Neural cell (in vitro differentiated cells): ENCODE results near the gene SULT1C2. TPM values are rescaled to one million over a fixed set of nuclear protein-coding genes. Genes with fewer than 3 reads are reported as not detected.

Experiments
- H2AFZ ChIP-seq: fragments of 200-600, 300-800 bp; sonication (generic), shearing (Covaris generic); 2 replicates; pipeline ENCODE4 v1.6.0; 2014; ENCODE audit warnings: low read depth, mild to moderate bottlenecking, antibody characterized with exemption, low read length, moderate library complexity
- H3F3A ChIP-seq: fragments of 200-600 bp; shearing (Covaris generic); 2 replicates; pipeline ENCODE4 v1.6.1; 2016; ENCODE audit warnings: mild to moderate bottlenecking, moderate library complexity, mixed read lengths, antibody characterized with exemption, low read length; ENCODE audit not compliant: insufficient read depth, poor library complexity, severe bottlenecking
- H3K27ac ChIP-seq: fragments of 200-600, 300-800 bp; sonication (generic), shearing (Covaris generic); 2 replicates; pipeline ENCODE4 v1.5.1; 2014; ENCODE audit warnings: mild to moderate bottlenecking, low read length, moderate library complexity
- H3K27me3 ChIP-seq: fragments of 300-800, 200-600 bp; sonication (generic), shearing (Covaris generic); 2 replicates; pipeline ENCODE4 v1.6.0; 2014; ENCODE audit warnings: mild to moderate bottlenecking, low read depth, low read length, moderate library complexity; ENCODE audit not compliant: insufficient read depth
- H3K36me3 ChIP-seq: fragments of 300-800, 200-600 bp; sonication (generic), shearing (Covaris generic); 2 replicates; pipeline ENCODE4 v1.5.1; 2014; ENCODE audit warnings: mild to moderate bottlenecking, antibody characterized with exemption, low read length, moderate library complexity; ENCODE audit not compliant: insufficient read depth
- H3K4me2 ChIP-seq: fragments of 300-800, 200-600 bp; sonication (generic), shearing (Covaris generic); 2 replicates; pipeline ENCODE4 v1.6.0; 2014; ENCODE audit warnings: mild to moderate bottlenecking, low read length
- H3K4me3 ChIP-seq: fragments of 300-800, 200-600 bp; sonication (generic), shearing (Covaris generic); 2 replicates; pipeline ENCODE4 v1.5.1; 2014; ENCODE audit warnings: mild to moderate bottlenecking, low read length, moderate library complexity
- H3K79me2 ChIP-seq: fragments of 200-600 bp; shearing (Covaris generic); replicated peaks from 2 replicates; pipeline ENCODE4 v1.6.0; 2014; ENCODE audit warnings: mild to moderate bottlenecking, low read length, moderate library complexity; ENCODE audit not compliant: insufficient read depth
- H3K9ac ChIP-seq: fragments of 300-800, 200-600 bp; sonication (generic), shearing (Covaris generic); 2 replicates; pipeline ENCODE4 v1.6.1; 2016; ENCODE audit warnings: mild to moderate bottlenecking, low read length, mixed read lengths
- H3K9me2 ChIP-seq: fragments of 200-600 bp; shearing (Covaris generic); 2 replicates; pipeline ENCODE4 v1.6.1; 2016; ENCODE audit warnings: mild to moderate bottlenecking, low read length, mixed read lengths; ENCODE audit not compliant: insufficient read depth
- H3K9me3 ChIP-seq: fragments of 200-600, 300-800 bp; sonication (generic), shearing (Covaris generic); 2 replicates; pipeline ENCODE4 v1.6.1; 2016; ENCODE audit warnings: mild to moderate bottlenecking, mixed run types, low read length, moderate library complexity, mixed read lengths
- H4K20me1 ChIP-seq: fragments of 200-600 bp; shearing (Covaris generic); 2 replicates; pipeline ENCODE4 v1.6.1; 2016; ENCODE audit warnings: mild to moderate bottlenecking, mixed run types; ENCODE audit not compliant: insufficient read depth
- EP300 ChIP-seq: fragments of 450-650 bp; conservative IDR thresholded peaks from 2 replicates; pipeline ENCODE4 v1.6.1; 2014; ENCODE audit warnings: antibody characterized with exemption, mild to moderate bottlenecking, moderate library complexity; ENCODE audit not compliant: poor library complexity, severe bottlenecking
- EZH2 ChIP-seq: fragments of 200-600, 300-800 bp; shearing (Covaris generic), sonication (generic); IDR thresholded peaks from 2 replicates; pipeline ENCODE4 v1.6.1; 2014; ENCODE audit warnings: antibody characterized with exemption, low read length, borderline replicate concordance, mild to moderate bottlenecking; ENCODE audit not compliant: insufficient read depth, poor library complexity, severe bottlenecking
- MXI1 ChIP-seq: fragments of 450-650 bp; conservative IDR thresholded peaks from 2 replicates; pipeline ENCODE4 v1.6.1; 2014; ENCODE audit warnings: antibody characterized with exemption, mild to moderate bottlenecking; ENCODE audit not compliant: poor library complexity, severe bottlenecking
- POLR2AphosphoS5 ChIP-seq: IDR thresholded peaks from 2 replicates; pipeline ENCODE4 v1.6.1; 2012
- RAD21 ChIP-seq: fragments of 450-650 bp; conservative IDR thresholded peaks from 2 replicates; pipeline ENCODE4 v1.6.1; 2014; ENCODE audit warnings: antibody characterized with exemption, mild to moderate bottlenecking, moderate library complexity
- SMC3 ChIP-seq: fragments of 450-650 bp; conservative IDR thresholded peaks from 2 replicates; pipeline ENCODE4 v1.6.1; 2014; ENCODE audit warnings: antibody characterized with exemption, mild to moderate bottlenecking, moderate library complexity; ENCODE audit not compliant: poor library complexity
- TAF1 ChIP-seq: IDR thresholded peaks from 2 replicates; pipeline ENCODE4 v1.6.1; 2012; ENCODE audit warnings: low read depth
- polyA plus RNA-seq: library from polyadenylated mRNA; depleted of rRNA; stranded (reverse); fragments of >200 nt; gene quantifications from 2 replicates; pipeline ENCODE4 v1.2.3, GENCODE V29; 2014
- TF ChIP-seq, protein P1 (sequence below): fragments of 450-650 bp; IDR thresholded peaks from 2 replicates; pipeline ENCODE4 v1.5.1; 2014; ENCODE audit warnings: antibody characterized with exemption, mild to moderate bottlenecking, moderate library complexity; ENCODE audit not compliant: poor library complexity, severe bottlenecking
- TF ChIP-seq, protein P2 (sequence below): IDR thresholded peaks from 2 replicates; pipeline ENCODE4 v1.6.1; 2012; ENCODE audit warnings: borderline replicate concordance

The SULT1C2 gene
- polyA plus RNA-seq, 1 donor from 2014 or later, result not detected

DNA sequence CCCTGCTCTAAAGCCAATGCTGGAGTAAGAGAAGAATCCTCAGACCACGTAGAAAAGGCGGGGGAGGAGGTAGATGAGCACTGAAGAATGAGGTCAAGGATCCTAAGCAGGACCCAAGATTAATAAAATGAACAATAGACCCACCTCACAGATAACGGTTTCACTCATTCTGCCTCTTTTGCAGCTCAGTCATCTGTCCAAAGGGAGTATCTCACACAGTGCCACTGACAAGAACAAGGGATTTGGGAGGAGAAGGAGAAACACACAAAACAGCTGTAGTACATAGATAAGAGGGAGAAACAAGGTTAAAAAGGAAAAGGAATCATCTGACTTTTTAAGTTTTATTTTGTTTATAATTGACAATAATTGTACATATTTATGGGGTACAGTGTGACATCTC is 58.1 kb downstream of the SULT1C2 start:
- Histone ChIP-seq H3K27me3 (no peaks in the 10 kb centered on the region), H4K20me1 (no peaks in the 10 kb centered on the region), H3K4me3 (no peak overlapping the region), H3K4me2 (no peak overlapping the region), H3F3A (no peaks in the 10 kb centered on the region), H2AFZ (no peak overlapping the region), H3K36me3 (no peaks in the 10 kb centered on the region), H3K27ac (no peak overlapping the region), H3K79me2 (no peaks in the 10 kb centered on the region), H3K9ac (no peak overlapping the region), H3K9me3 (no peaks in the 10 kb centered on the region), H3K9me2 (no peaks in the 10 kb centered on the region)
- TF ChIP-seq POLR2AphosphoS5 (no peak), EP300 (no peak), EZH2 (no peak), RAD21 (no peak), SMC3 (no peak)
- TF ChIP-seq, protein P1, sequence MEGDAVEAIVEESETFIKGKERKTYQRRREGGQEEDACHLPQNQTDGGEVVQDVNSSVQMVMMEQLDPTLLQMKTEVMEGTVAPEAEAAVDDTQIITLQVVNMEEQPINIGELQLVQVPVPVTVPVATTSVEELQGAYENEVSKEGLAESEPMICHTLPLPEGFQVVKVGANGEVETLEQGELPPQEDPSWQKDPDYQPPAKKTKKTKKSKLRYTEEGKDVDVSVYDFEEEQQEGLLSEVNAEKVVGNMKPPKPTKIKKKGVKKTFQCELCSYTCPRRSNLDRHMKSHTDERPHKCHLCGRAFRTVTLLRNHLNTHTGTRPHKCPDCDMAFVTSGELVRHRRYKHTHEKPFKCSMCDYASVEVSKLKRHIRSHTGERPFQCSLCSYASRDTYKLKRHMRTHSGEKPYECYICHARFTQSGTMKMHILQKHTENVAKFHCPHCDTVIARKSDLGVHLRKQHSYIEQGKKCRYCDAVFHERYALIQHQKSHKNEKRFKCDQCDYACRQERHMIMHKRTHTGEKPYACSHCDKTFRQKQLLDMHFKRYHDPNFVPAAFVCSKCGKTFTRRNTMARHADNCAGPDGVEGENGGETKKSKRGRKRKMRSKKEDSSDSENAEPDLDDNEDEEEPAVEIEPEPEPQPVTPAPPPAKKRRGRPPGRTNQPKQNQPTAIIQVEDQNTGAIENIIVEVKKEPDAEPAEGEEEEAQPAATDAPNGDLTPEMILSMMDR, result no peak
- TF ChIP-seq, protein P2, sequence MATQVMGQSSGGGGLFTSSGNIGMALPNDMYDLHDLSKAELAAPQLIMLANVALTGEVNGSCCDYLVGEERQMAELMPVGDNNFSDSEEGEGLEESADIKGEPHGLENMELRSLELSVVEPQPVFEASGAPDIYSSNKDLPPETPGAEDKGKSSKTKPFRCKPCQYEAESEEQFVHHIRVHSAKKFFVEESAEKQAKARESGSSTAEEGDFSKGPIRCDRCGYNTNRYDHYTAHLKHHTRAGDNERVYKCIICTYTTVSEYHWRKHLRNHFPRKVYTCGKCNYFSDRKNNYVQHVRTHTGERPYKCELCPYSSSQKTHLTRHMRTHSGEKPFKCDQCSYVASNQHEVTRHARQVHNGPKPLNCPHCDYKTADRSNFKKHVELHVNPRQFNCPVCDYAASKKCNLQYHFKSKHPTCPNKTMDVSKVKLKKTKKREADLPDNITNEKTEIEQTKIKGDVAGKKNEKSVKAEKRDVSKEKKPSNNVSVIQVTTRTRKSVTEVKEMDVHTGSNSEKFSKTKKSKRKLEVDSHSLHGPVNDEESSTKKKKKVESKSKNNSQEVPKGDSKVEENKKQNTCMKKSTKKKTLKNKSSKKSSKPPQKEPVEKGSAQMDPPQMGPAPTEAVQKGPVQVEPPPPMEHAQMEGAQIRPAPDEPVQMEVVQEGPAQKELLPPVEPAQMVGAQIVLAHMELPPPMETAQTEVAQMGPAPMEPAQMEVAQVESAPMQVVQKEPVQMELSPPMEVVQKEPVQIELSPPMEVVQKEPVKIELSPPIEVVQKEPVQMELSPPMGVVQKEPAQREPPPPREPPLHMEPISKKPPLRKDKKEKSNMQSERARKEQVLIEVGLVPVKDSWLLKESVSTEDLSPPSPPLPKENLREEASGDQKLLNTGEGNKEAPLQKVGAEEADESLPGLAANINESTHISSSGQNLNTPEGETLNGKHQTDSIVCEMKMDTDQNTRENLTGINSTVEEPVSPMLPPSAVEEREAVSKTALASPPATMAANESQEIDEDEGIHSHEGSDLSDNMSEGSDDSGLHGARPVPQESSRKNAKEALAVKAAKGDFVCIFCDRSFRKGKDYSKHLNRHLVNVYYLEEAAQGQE, result no peak

DNA sequence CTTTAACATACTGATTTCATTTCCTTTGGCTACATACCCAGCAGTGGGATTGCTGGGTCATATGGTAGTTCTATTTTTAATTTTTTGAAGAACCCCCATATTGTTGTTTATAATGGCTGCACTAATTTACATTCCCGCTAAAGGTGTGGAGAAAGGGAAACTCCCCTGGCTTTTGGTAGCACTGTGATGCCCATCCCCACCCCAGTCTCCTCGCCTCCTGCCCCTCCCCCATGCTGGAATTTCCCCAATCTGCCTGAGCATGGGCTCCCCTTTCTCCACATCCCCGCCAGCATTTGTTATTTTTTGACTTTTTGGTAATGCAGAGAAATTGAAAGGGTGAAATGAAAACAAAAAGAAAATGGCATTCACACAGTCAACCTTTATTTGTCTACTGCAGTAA is 59.1 kb downstream of the SULT1C2 start:
- TF ChIP-seq SMC3, result no peak
- no peak for TF ChIP-seq RAD21
- TF ChIP-seq POLR2AphosphoS5, result no peak
- TF ChIP-seq, protein P2, result no peak
- no peak for TF ChIP-seq TAF1
- TF ChIP-seq MXI1, result no peak
- TF ChIP-seq, protein P1, result no peak
- TF ChIP-seq EZH2, result no peak
- no peak for TF ChIP-seq EP300
- H3K4me3 ChIP-seq, result no peak overlapping the region
- H3K9me2 ChIP-seq, result no peaks in the 10 kb centered on the region
- H3K9ac ChIP-seq, result no peak overlapping the region
- no peaks in the 10 kb centered on the region for H3K36me3 ChIP-seq
- H2AFZ ChIP-seq, result no peak overlapping the region
- no peaks in the 10 kb centered on the region for H3K27me3 ChIP-seq
- H3K9me3 ChIP-seq, result no peaks in the 10 kb centered on the region
- no peaks in the 10 kb centered on the region for H4K20me1 ChIP-seq
- H3K4me2 ChIP-seq, result no peak overlapping the region
- no peak overlapping the region for H3K27ac ChIP-seq
- H3K79me2 ChIP-seq, result no peaks in the 10 kb centered on the region
- H3F3A ChIP-seq, result no peaks in the 10 kb centered on the region
